Activated CD8-positive, alpha-beta T cell treated with anti-CD3 and anti-CD28 coated beads for 36 hours (primary cell): ENCODE measurements around the gene C18orf32. TPM values are rescaled to one million over a fixed set of nuclear protein-coding genes. Genes with fewer than 3 reads are reported as not detected.
"Not testable (repeated sequence)": the region's sequence is repeated elsewhere in the genome, so short reads cannot be mapped to it uniquely, and the experiment has no call there.

Source experiments
- ATAC-seq: fragments of 200-7000 bp; cut with Tn5 transposase; one replicate; pipeline ENCODE4 v1.10.0; 2021; ENCODE audit warnings: mild to moderate bottlenecking, moderate library complexity
- CTCF ChIA-PET: fragments of 350-600 bp; sonication (Branson Sonifier 250); formaldehyde crosslinking; loops from one replicate; lab custom pipeline; 2021; ENCODE audit warnings: antibody characterized with exemption; lab: Charles Lee
- POLR2A ChIA-PET: fragments of 350-600 bp; sonication (Branson Sonifier 250); formaldehyde crosslinking; loops from one replicate; lab custom pipeline; 2021; ENCODE audit warnings: antibody characterized with exemption; lab: Charles Lee
- DNase-seq: peaks from one replicate; pipeline ENCODE4 v3.0.0-alpha.2; 2020
- H3K27ac Mint-ChIP-seq: one replicate; pipeline ENCODE4 v1.8.0; 2021; ENCODE audit warnings: mild to moderate bottlenecking, mixed read lengths
- H3K27me3 Mint-ChIP-seq: one replicate; pipeline ENCODE4 v1.8.0; 2021; ENCODE audit warnings: mixed read lengths
- H3K36me3 Mint-ChIP-seq: one replicate; pipeline ENCODE4 v1.8.0; 2021; ENCODE audit warnings: low read depth, mixed read lengths
- H3K4me1 Mint-ChIP-seq: one replicate; pipeline ENCODE4 v1.8.0; 2021; ENCODE audit warnings: low read depth, mixed read lengths
- H3K4me3 Mint-ChIP-seq: one replicate; pipeline ENCODE4 v1.8.0; 2021; ENCODE audit warnings: mild to moderate bottlenecking, moderate library complexity, mixed read lengths
- H3K9me3 Mint-ChIP-seq: one replicate; pipeline ENCODE4 v1.8.0; 2021; ENCODE audit warnings: mixed read lengths
- CTCF ChIP-seq: fragments of 200-600 bp; IDR thresholded peaks from one replicate; pipeline ENCODE4 v1.8.0; 2022; ENCODE audit warnings: antibody characterized with exemption, mild to moderate bottlenecking
- intact Hi-C: fragments of 100-400 bp; cut with micrococcal nuclease; formaldehyde crosslinking; loops from one replicate; pipeline ENCODE4 v1.10.0; 2022
- total RNA-seq, 2 experiments: library from RNA; stranded (reverse); gene quantifications; one replicate each; pipeline ENCODE4 v1.2.3, GENCODE V29; 2021

The C18orf32 gene
- total RNA-seq, 2 experiments from 2014 or later, result 21.7 to 22.4 TPM

GRCh38 chr18:49460976-49461601, 25.9 kb downstream of the C18orf32 start:
- no peaks in the 10 kb centered on the region for H3K9me3 Mint-ChIP-seq
- ATAC-seq (peak; percentile 40), DNase-seq (no peak)
- CTCF ChIA-PET, result interaction anchor here (0.7 to 3.7 kb wide), 4 partner anchors 14 to 769 kb away, joined by 3 to 10 read pairs (median 4); partner anchors contain the start of gene C18orf32
- H3K4me1 Mint-ChIP-seq, result peaks cover 39% of the 10 kb centered on the region
- H3K4me3 Mint-ChIP-seq, result peak overlapping the region; percentile 84
- H3K27ac Mint-ChIP-seq, result peak overlapping the region; percentile 95
- no peaks in the 10 kb centered on the region for H3K36me3 Mint-ChIP-seq
- no peaks in the 10 kb centered on the region for H3K27me3 Mint-ChIP-seq
- POLR2A ChIA-PET, result interaction anchor here (0.7 to 3.6 kb wide), 7 partner anchors 11 to 350 kb away, joined by 3 to 45 read pairs (median 3); partner anchors contain the start of gene C18orf32
- TF ChIP-seq CTCF, result no peak
- intact Hi-C loops, result no loop called here

GRCh38 chr18:49459404-49460171, 27.4 kb downstream of the C18orf32 start:
- Mint-ChIP-seq H3K27ac (peak overlapping the region; percentile 80), H3K9me3 (no peaks in the 10 kb centered on the region), H3K4me3 (peak overlapping the region; percentile 84), H3K4me1 (peaks cover 45% of the 10 kb centered on the region), H3K36me3 (peaks cover 7% of the 10 kb centered on the region), H3K27me3 (no peaks in the 10 kb centered on the region)
- DNase-seq (peak; percentile 56), ATAC-seq (peak; percentile 41)
- ChIA-PET CTCF (interaction anchor here (0.8 to 3.7 kb wide), 3 partner anchors 12 to 45 kb away, joined by 3 to 10 read pairs (median 4); partner anchors contain the start of gene C18orf32), POLR2A (interaction anchor here (0.6 to 3.6 kb wide), 7 partner anchors 8 to 685 kb away, joined by 3 to 45 read pairs (median 3); partner anchors contain the start of gene C18orf32)
- no peak for TF ChIP-seq CTCF
- intact Hi-C loops, result no loop called here

GRCh38 chr18:49457616-49458015, 29.4 kb downstream of the C18orf32 start:
- ChIA-PET CTCF (interaction anchor here (2.2 kb wide), 1 partner anchor 11 kb away, joined by 14 read pairs; no protein-coding TSS in a partner anchor), POLR2A (interaction anchor here (0.6 kb wide), 1 partner anchor 29 kb away, joined by 5 read pairs; the partner anchor contains the start of gene C18orf32)
- peaks cover 24% of the 10 kb centered on the region for H3K36me3 Mint-ChIP-seq
- no peak for DNase-seq
- TF ChIP-seq CTCF, result no peak
- intact Hi-C loops, result no loop called here
- H3K9me3 Mint-ChIP-seq, result peaks cover 4% of the 10 kb centered on the region
- no peak overlapping the region for H3K4me3 Mint-ChIP-seq
- no peaks in the 10 kb centered on the region for H3K27me3 Mint-ChIP-seq
- peaks cover 49% of the 10 kb centered on the region for H3K4me1 Mint-ChIP-seq
- H3K27ac Mint-ChIP-seq, result no peak overlapping the region
- ATAC-seq, result no peak

GRCh38 chr18:49456794-49457193, 30.2 kb downstream of the C18orf32 start:
- DNase-seq (no peak), ATAC-seq (no peak)
- no peak overlapping the region for H3K4me3 Mint-ChIP-seq
- POLR2A ChIA-PET, result no interaction called here
- H3K9me3 Mint-ChIP-seq, result peaks cover 6% of the 10 kb centered on the region
- TF ChIP-seq CTCF, result no peak
- no peaks in the 10 kb centered on the region for H3K27me3 Mint-ChIP-seq
- H3K4me1 Mint-ChIP-seq, result peaks cover 49% of the 10 kb centered on the region
- H3K36me3 Mint-ChIP-seq, result peaks cover 30% of the 10 kb centered on the region
- CTCF ChIA-PET, result interaction anchor here (0.9 to 2.2 kb wide), 2 partner anchors 10 to 54 kb away, joined by 5 to 14 read pairs; no protein-coding TSS in a partner anchor
- H3K27ac Mint-ChIP-seq, result no peak overlapping the region
- intact Hi-C loops, result no loop called here

GRCh38 chr18:49452534-49452933, 34.5 kb downstream of the C18orf32 start:
- H3K9me3 Mint-ChIP-seq, intact Hi-C loops, H3K27ac Mint-ChIP-seq, ATAC-seq, H3K27me3 Mint-ChIP-seq, DNase-seq, H3K4me3 Mint-ChIP-seq: not testable (repeated sequence)
- H3K36me3 Mint-ChIP-seq, result peaks cover 59% of the 10 kb centered on the region
- H3K4me1 Mint-ChIP-seq, result peaks cover 26% of the 10 kb centered on the region
- CTCF ChIA-PET, result interaction anchor here (1.2 kb wide), 2 partner anchors 19 to 273 kb away, joined by 3 read pairs; no protein-coding TSS in a partner anchor
- POLR2A ChIA-PET, result interaction anchor here (1.5 kb wide), 1 partner anchor 11 kb away, joined by 4 read pairs; no protein-coding TSS in a partner anchor
